ENCODE measurements around the gene SLC16A6. TPM values are rescaled to one million over a fixed set of nuclear protein-coding genes. Genes with fewer than 3 reads are reported as not detected.

The SLC16A6 gene
- polyA plus RNA-seq, 1 donor (not counting 4 experiments of a cell fraction or from before 2014, with no cell fraction given): 0.14 TPM

DNA sequence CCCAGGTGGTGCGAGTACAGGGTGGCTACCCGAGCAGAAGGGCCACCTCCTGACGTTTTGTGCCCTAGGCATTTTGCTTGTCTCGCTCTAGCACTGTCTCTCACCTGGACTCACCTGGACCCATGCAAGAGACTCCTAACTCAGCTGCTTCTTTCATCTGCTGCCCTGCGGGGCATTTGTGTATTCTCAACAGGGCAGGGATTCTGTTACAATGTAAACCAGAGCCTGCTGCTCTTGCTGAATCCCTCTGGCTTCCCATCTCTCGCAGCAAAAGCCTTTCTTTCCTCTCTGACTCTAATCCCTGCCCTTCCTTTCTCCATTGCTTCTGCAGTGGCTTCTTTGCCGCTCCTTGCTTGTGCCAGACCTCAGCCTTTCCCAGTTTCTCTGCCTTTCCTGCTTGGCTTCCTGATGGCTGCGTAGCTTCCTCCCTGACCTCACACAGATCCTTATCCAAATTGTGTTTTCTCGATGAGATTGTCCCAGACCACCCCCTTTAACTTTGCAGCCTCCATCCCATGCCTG, 10.6 kb upstream of the SLC16A6 start:
- Histone ChIP-seq H3K4me3 (ENCODE audit: control insufficient read depth in 2 of 3, extremely low read depth in 1 of 3, insufficient read depth in 2 of 3, low read depth in 1 of 3, low read length in 3 of 3) (no peak overlapping the region), H3K9me1 (ENCODE audit: control insufficient read depth, extremely low read depth, insufficient read depth, low read length) (no peaks in the 10 kb centered on the region), H2AFZ (ENCODE audit: control insufficient read depth, low read length) (no peak overlapping the region), H3K27ac (ENCODE audit: control insufficient read depth, insufficient read depth, low read length) (no peak overlapping the region), H3K9me3 (ENCODE audit: control insufficient read depth, low read depth, low read length) (no peaks in the 10 kb centered on the region), H3K36me3 (ENCODE audit: control insufficient read depth in 2 of 2, extremely low read depth in 1 of 2, insufficient read depth in 2 of 2, low read length in 2 of 2) (no peaks in the 10 kb centered on the region), H3K79me2 (ENCODE audit: control insufficient read depth, insufficient read depth, low read length) (no peaks in the 10 kb centered on the region), H3K4me1 (ENCODE audit: control insufficient read depth, extremely low read depth, insufficient read depth, low read length) (no peaks in the 10 kb centered on the region), H3K4me2 (ENCODE audit: control insufficient read depth, extremely low read depth, insufficient read depth, low read depth, low read length) (no peak overlapping the region), H4K20me1 (ENCODE audit: control insufficient read depth, extremely low read depth, insufficient read depth, low read length) (no peaks in the 10 kb centered on the region), H3K27me3 (ENCODE audit: control insufficient read depth, extremely low read depth, insufficient read depth, low read length) (peaks cover 5% of the 10 kb centered on the region), H3K9ac (ENCODE audit: control insufficient read depth, extremely low read depth, insufficient read depth, low read length) (no peak overlapping the region)
- DNase-seq (ENCODE audit: low read depth, low spot score) (no peak), FAIRE-seq (no peak)
- dilution Hi-C loops (cut with MboI; ENCODE audit: extremely low pct_ligation_motif_present, low sequenced_read_pairs): no loop called here
- no peak for TF ChIP-seq EZH2 (IDR thresholded peaks at IDR 0.05; ENCODE audit: low read length)
- TF ChIP-seq, protein P1, sequence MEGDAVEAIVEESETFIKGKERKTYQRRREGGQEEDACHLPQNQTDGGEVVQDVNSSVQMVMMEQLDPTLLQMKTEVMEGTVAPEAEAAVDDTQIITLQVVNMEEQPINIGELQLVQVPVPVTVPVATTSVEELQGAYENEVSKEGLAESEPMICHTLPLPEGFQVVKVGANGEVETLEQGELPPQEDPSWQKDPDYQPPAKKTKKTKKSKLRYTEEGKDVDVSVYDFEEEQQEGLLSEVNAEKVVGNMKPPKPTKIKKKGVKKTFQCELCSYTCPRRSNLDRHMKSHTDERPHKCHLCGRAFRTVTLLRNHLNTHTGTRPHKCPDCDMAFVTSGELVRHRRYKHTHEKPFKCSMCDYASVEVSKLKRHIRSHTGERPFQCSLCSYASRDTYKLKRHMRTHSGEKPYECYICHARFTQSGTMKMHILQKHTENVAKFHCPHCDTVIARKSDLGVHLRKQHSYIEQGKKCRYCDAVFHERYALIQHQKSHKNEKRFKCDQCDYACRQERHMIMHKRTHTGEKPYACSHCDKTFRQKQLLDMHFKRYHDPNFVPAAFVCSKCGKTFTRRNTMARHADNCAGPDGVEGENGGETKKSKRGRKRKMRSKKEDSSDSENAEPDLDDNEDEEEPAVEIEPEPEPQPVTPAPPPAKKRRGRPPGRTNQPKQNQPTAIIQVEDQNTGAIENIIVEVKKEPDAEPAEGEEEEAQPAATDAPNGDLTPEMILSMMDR (optimal IDR thresholded peaks at IDR 0.05 in 1 of 3, IDR thresholded peaks at IDR 0.05 in 1 of 3, conservative IDR thresholded peaks at IDR 0.05 in 1 of 3; ENCODE audit: extremely low read depth in 1 of 3, insufficient read depth in 2 of 3, low read length in 3 of 3): no peak

DNA sequence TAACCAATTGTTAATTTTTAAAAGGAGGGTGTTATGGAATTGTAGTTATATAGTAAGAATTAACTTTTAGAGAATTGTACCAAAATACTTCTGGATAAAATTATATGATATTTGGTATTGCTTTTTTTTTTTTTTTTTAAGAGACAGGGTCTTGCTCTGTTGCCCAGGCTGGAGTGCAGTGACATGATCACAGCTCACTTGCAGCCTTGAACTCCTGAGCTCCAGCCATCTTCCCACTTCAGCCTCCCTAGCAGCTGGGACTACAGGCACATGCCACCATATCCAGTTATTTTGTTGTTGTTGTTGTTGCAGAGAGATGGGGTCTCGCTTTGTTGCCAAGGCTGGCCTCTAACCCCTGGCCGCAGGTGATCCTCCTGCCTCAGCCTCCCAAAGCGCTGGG, 8.9 kb upstream of the SLC16A6 start:
- H3K4me2 ChIP-seq (ENCODE audit: control insufficient read depth, extremely low read depth, insufficient read depth, low read depth, low read length): no peak overlapping the region
- peaks cover 10% of the 10 kb centered on the region for H3K27me3 ChIP-seq (ENCODE audit: control insufficient read depth, extremely low read depth, insufficient read depth, low read length)
- no peak for TF ChIP-seq EZH2 (IDR thresholded peaks at IDR 0.05; ENCODE audit: low read length)
- TF ChIP-seq, protein P1 (optimal IDR thresholded peaks at IDR 0.05 in 1 of 3, IDR thresholded peaks at IDR 0.05 in 1 of 3, conservative IDR thresholded peaks at IDR 0.05 in 1 of 3; ENCODE audit: extremely low read depth in 1 of 3, insufficient read depth in 2 of 3, low read length in 3 of 3): no peak
- no peak for FAIRE-seq
- no peaks in the 10 kb centered on the region for H3K9me1 ChIP-seq (ENCODE audit: control insufficient read depth, extremely low read depth, insufficient read depth, low read length)
- no peak for DNase-seq (ENCODE audit: low read depth, low spot score)
- no peaks in the 10 kb centered on the region for H4K20me1 ChIP-seq (ENCODE audit: control insufficient read depth, extremely low read depth, insufficient read depth, low read length)
- H3K9ac ChIP-seq (ENCODE audit: control insufficient read depth, extremely low read depth, insufficient read depth, low read length): no peak overlapping the region
- no peak overlapping the region for H2AFZ ChIP-seq (ENCODE audit: control insufficient read depth, low read length)
- dilution Hi-C loops (cut with MboI; ENCODE audit: extremely low pct_ligation_motif_present, low sequenced_read_pairs): no loop called here
- H3K36me3 ChIP-seq (ENCODE audit: control insufficient read depth in 2 of 2, extremely low read depth in 1 of 2, insufficient read depth in 2 of 2, low read length in 2 of 2): no peaks in the 10 kb centered on the region
- H3K9me3 ChIP-seq (ENCODE audit: control insufficient read depth, low read depth, low read length): no peaks in the 10 kb centered on the region
- H3K27ac ChIP-seq (ENCODE audit: control insufficient read depth, insufficient read depth, low read length): no peak overlapping the region
- H3K4me3 ChIP-seq (ENCODE audit: control insufficient read depth in 2 of 3, extremely low read depth in 1 of 3, insufficient read depth in 2 of 3, low read depth in 1 of 3, low read length in 3 of 3): no peak overlapping the region
- H3K4me1 ChIP-seq (ENCODE audit: control insufficient read depth, extremely low read depth, insufficient read depth, low read length): no peaks in the 10 kb centered on the region
- no peaks in the 10 kb centered on the region for H3K79me2 ChIP-seq (ENCODE audit: control insufficient read depth, insufficient read depth, low read length)

Measured in keratinocyte (primary cell).